Panc1 (cell line): ENCODE results near the gene FANCC. TPM values are rescaled to one million over a fixed set of nuclear protein-coding genes. Genes with fewer than 3 reads are reported as not detected.

ENCODE experiments used
- ATAC-seq: fragments of 200-7000 bp; cut with Tn5 transposase; 2 replicates; pipeline ENCODE4 v1.9.1; 2020; ENCODE audit warnings: mild to moderate bottlenecking, moderate library complexity
- BruUV-seq: library from RNA; stranded (reverse); fragments of 400-500 nt; replicated peaks from 2 replicates; lab custom pipeline; 2021; lab: Mats Ljungman, UMichigan
- CTCF ChIA-PET: fragments of 300-600 bp; sonication (Branson Sonifier 250); formaldehyde crosslinking; loops from one replicate; lab custom pipeline; 2022; ENCODE audit warnings: antibody characterized with exemption; lab: Charles Lee
- POLR2A ChIA-PET: fragments of 300-600 bp; sonication (Branson Sonifier 250); formaldehyde crosslinking; loops from one replicate; lab custom pipeline; 2022; ENCODE audit warnings: antibody characterized with exemption; lab: Charles Lee
- DNase-seq: peaks from one replicate; pipeline ENCODE4 v3.0.0-alpha.2; 2010; ENCODE audit warnings: low read depth, low spot score
- H3K27ac ChIP-seq: 2 replicates; pipeline ENCODE4 v1.5.1; 2011; ENCODE audit warnings: mild to moderate bottlenecking, low read length, inconsistent platforms
- H3K27me3 ChIP-seq: fragments of 200-500 bp; sonication (Bioruptor generic); 2 replicates; pipeline ENCODE4 v1.6.0; 2014; ENCODE audit warnings: low read length, inconsistent platforms; ENCODE audit not compliant: control insufficient read depth, insufficient read depth
- H3K36me3 ChIP-seq: fragments of 200-500 bp; sonication (Bioruptor generic); 2 replicates; pipeline ENCODE4 v1.5.1; 2014; ENCODE audit warnings: inconsistent platforms, mild to moderate bottlenecking, low read length, moderate library complexity; ENCODE audit not compliant: control insufficient read depth, insufficient read depth
- H3K4me1 ChIP-seq: 2 replicates; pipeline ENCODE4 v1.5.1; 2011; ENCODE audit warnings: inconsistent platforms, mild to moderate bottlenecking, low read length, moderate library complexity; ENCODE audit not compliant: control insufficient read depth, insufficient read depth
- H3K4me3 ChIP-seq, 2 experiments: 2 replicates each; pipeline ENCODE4 v1.5.1; 2011 to 2012; ENCODE audit warnings: low read depth in 2 of 2, low read length in 2 of 2, mild to moderate bottlenecking in 2 of 2, inconsistent platforms in 1 of 2, moderate library complexity in 1 of 2
- H3K9me3 ChIP-seq: fragments of 200-500 bp; sonication (Bioruptor generic); 2 replicates; pipeline ENCODE4 v1.5.1; 2014; ENCODE audit warnings: low read depth, mild to moderate bottlenecking, inconsistent platforms, low read length, moderate library complexity; ENCODE audit not compliant: control insufficient read depth, insufficient read depth
- CTCF ChIP-seq: fragments of 450-650 bp; IDR thresholded peaks from 2 replicates; pipeline ENCODE4 v1.5.1; 2017; ENCODE audit warnings: mild to moderate bottlenecking
- POLR2AphosphoS5 ChIP-seq: IDR thresholded peaks from 2 replicates; pipeline ENCODE4 v1.6.1; 2012; ENCODE audit warnings: mild to moderate bottlenecking, low read depth, low read length, moderate library complexity
- REST ChIP-seq, 2 experiments: IDR thresholded peaks; 2 replicates each; pipeline ENCODE4 v1.6.1; 2011 to 2012; ENCODE audit warnings: low read depth in 2 of 2, control low read depth in 1 of 2, low read length in 1 of 2, mild to moderate bottlenecking in 1 of 2, moderate library complexity in 1 of 2; ENCODE audit not compliant: insufficient read depth in 1 of 2
- SIN3A ChIP-seq: IDR thresholded peaks from 2 replicates; pipeline ENCODE4 v1.6.1; 2012; ENCODE audit warnings: low read depth, mild to moderate bottlenecking, low read length, moderate library complexity, borderline replicate concordance; ENCODE audit not compliant: insufficient read depth
- TCF7L2 ChIP-seq: IDR thresholded peaks from 2 replicates; pipeline ENCODE4 v1.6.1; 2011; ENCODE audit warnings: mild to moderate bottlenecking, low read depth, low read length, inconsistent platforms
- in situ Hi-C: cut with HindIII; loops from 2 replicates; pipeline ENCODE4 v1.10.0; 2016; ENCODE audit warnings: low sequenced_read_pairs, low pct_unique_long_range_greater_than_20kb
- intact Hi-C: fragments of 100-400 bp; cut with micrococcal nuclease; formaldehyde crosslinking; loops from one replicate; pipeline ENCODE4 v1.10.0; 2022; ENCODE audit not compliant: unreplicated experiment
- total RNA-seq: library from RNA; stranded (reverse); gene quantifications from one replicate; pipeline ENCODE4 v1.2.1, GENCODE V29; 2021; ENCODE audit not compliant: unreplicated experiment

FANCC gene
- total RNA-seq, 1 experiment from 2014 or later: 17.8 TPM

GRCh38 chr9:95081998-95082397, 235.5 kb downstream of the FANCC start:
- no peaks in the 10 kb centered on the region; the same call in 1 of the 2 replicates for H3K36me3 ChIP-seq
- no peaks in the 10 kb centered on the region for H3K9me3 ChIP-seq
- H3K27me3 ChIP-seq: no peaks in the 10 kb centered on the region
- no peak overlapping the region for H3K27ac ChIP-seq
- no TSS peak for BruUV-seq
- ChIA-PET POLR2A (no interaction called here), CTCF (no interaction called here)
- intact Hi-C loops (no loop called here), in situ Hi-C loops (no loop called here)
- H3K4me3 ChIP-seq: no peak overlapping the region
- no peak for ATAC-seq
- no peak for TF ChIP-seq CTCF
- no peak for TF ChIP-seq TCF7L2
- no peak for DNase-seq
- no peaks in the 10 kb centered on the region; the same call in 1 of the 2 replicates for H3K4me1 ChIP-seq

- Histone ChIP-seq H3K4me3 (no peak overlapping the region), H3K4me1 (no peaks in the 10 kb centered on the region; the same call in none of the 2 replicates), H3K27ac (no peak overlapping the region), H3K36me3 (peaks cover 5% of the 10 kb centered on the region), H3K27me3 (no peaks in the 10 kb centered on the region), H3K9me3 (no peaks in the 10 kb centered on the region)
- CTCF ChIA-PET: no interaction called here
- no peak for DNase-seq
- in situ Hi-C loops: no loop called here
- no TSS peak for BruUV-seq
- no peak for TF ChIP-seq POLR2AphosphoS5
- TF ChIP-seq REST (IDR thresholded peaks at IDR 0.05; ENCODE audit: insufficient read depth in 1 of 2, low read depth in 2 of 2, low read length in 1 of 2): no peak
- no peak for TF ChIP-seq CTCF
- TF ChIP-seq SIN3A: no peak
- no peak for TF ChIP-seq TCF7L2
- POLR2A ChIA-PET: no interaction called here
- no peak for ATAC-seq
- intact Hi-C loops: no loop called here
Observed at GRCh38 chr9:95080961-95081647, 236.4 kb downstream of the FANCC start.
